BE2C (cell line): ENCODE measurements around the gene PKHD1.

Source experiments
- DNase-seq: peaks from one replicate; pipeline ENCODE4 v3.0.0-alpha.2; 2020
- H3K27me3 ChIP-seq: fragments of 250-450 bp; sonication (Bioruptor Pico); 2 replicates; pipeline ENCODE4 v1.5.1; 2020; ENCODE audit warnings: mild to moderate bottlenecking
- H3K36me3 ChIP-seq: fragments of 250-450 bp; sonication (Bioruptor Pico); 2 replicates; pipeline ENCODE4 v1.5.1; 2020; ENCODE audit warnings: mild to moderate bottlenecking
- H3K4me1 ChIP-seq: fragments of 250-450 bp; sonication (Bioruptor Pico); 2 replicates; pipeline ENCODE4 v1.5.1; 2020
- H3K4me3 ChIP-seq: 2 replicates; pipeline ENCODE4 v1.5.1; 2011; ENCODE audit warnings: low read depth, low read length
- H3K9me3 ChIP-seq: fragments of 250-450 bp; sonication (Bioruptor Pico); 2 replicates; pipeline ENCODE4 v1.5.1; 2020
- CTCF ChIP-seq: IDR thresholded peaks from 2 replicates; pipeline ENCODE4 v1.5.1; 2012; ENCODE audit warnings: mild to moderate bottlenecking, low read depth, low read length

Gene PKHD1

GRCh38 chr6:51678274-51678673, 409.1 kb downstream of the PKHD1 start:
- H3K9me3 ChIP-seq = no peaks in the 10 kb centered on the region
- peaks cover 28% of the 10 kb centered on the region for H3K4me1 ChIP-seq
- no peak for TF ChIP-seq CTCF
- no peaks in the 10 kb centered on the region for H3K36me3 ChIP-seq
- H3K27me3 ChIP-seq = no peaks in the 10 kb centered on the region
- no peak overlapping the region for H3K4me3 ChIP-seq
- DNase-seq = no peak

- DNase-seq = no peak
- Histone ChIP-seq H3K4me3 (peak overlapping the region; percentile 35; the same call in 1 of the 2 replicates), H3K27me3 (no peaks in the 10 kb centered on the region), H3K9me3 (no peaks in the 10 kb centered on the region), H3K36me3 (no peaks in the 10 kb centered on the region), H3K4me1 (peaks cover 28% of the 10 kb centered on the region)
- no peak for TF ChIP-seq CTCF
Observed at GRCh38 chr6:51675922-51676275, 411.5 kb downstream of the PKHD1 start.

- Histone ChIP-seq H3K27me3 (no peaks in the 10 kb centered on the region), H3K4me1 (peaks cover 28% of the 10 kb centered on the region), H3K4me3 (peak overlapping the region; percentile 35), H3K36me3 (no peaks in the 10 kb centered on the region), H3K9me3 (no peaks in the 10 kb centered on the region)
- DNase-seq = peak; percentile 74
- 0 out of 2 replicates have a peak, but pooled peaks have one; percentile 10 for TF ChIP-seq CTCF
Observed at GRCh38 chr6:51675020-51675921, 412.1 kb downstream of the PKHD1 start.

GRCh38 chr6:51663525-51663924, 423.9 kb downstream of the PKHD1 start:
- no peak for DNase-seq
- Histone ChIP-seq H3K4me1 (no peaks in the 10 kb centered on the region), H3K4me3 (no peak overlapping the region), H3K27me3 (no peaks in the 10 kb centered on the region), H3K36me3 (no peaks in the 10 kb centered on the region), H3K9me3 (no peaks in the 10 kb centered on the region)
- no peak for TF ChIP-seq CTCF

- no peaks in the 10 kb centered on the region for H3K4me1 ChIP-seq
- H3K36me3 ChIP-seq = no peaks in the 10 kb centered on the region
- H3K27me3 ChIP-seq = no peaks in the 10 kb centered on the region
- H3K9me3 ChIP-seq = no peaks in the 10 kb centered on the region
- no peak for DNase-seq
- no peak for TF ChIP-seq CTCF
- no peak overlapping the region for H3K4me3 ChIP-seq
Observed at GRCh38 chr6:51660767-51661166, 426.6 kb downstream of the PKHD1 start.

GRCh38 chr6:51657491-51657890, 429.9 kb downstream of the PKHD1 start:
- Histone ChIP-seq H3K4me3 (no peak overlapping the region), H3K9me3 (peaks cover 4% of the 10 kb centered on the region; the same call in 1 of the 2 replicates), H3K36me3 (no peaks in the 10 kb centered on the region), H3K4me1 (peaks cover 15% of the 10 kb centered on the region), H3K27me3 (no peaks in the 10 kb centered on the region)
- DNase-seq = no peak
- TF ChIP-seq CTCF = no peak
